Small intestine (tissue), 7 donors: ENCODE results near the gene DPP6. TPM values are rescaled to one million over a fixed set of nuclear protein-coding genes. Genes with fewer than 3 reads are reported as not detected.

Experiments
- DNase-seq, 2 donors: peaks; one replicate each; pipeline versions ENCODE4 v3.0.0 to v3.0.0-alpha.2; 2013
- FAIRE-seq: peaks from 2 replicates; lab custom pipeline; 2012; peaks lifted over from hg19 to GRCh38; lab: Jason Lieb, UNC
- H3K27ac ChIP-seq, 3 donors: one replicate each; pipeline ENCODE4 v1.5.1; 2013; ENCODE audit warnings: low read length in 2 of 3, mild to moderate bottlenecking in 2 of 3, control low read depth in 1 of 3, inconsistent platforms in 1 of 3, low read depth in 1 of 3, moderate library complexity in 1 of 3
- H3K27me3 ChIP-seq, 3 donors: one replicate each; pipeline ENCODE4 v1.6.1; 2013; ENCODE audit warnings: low read length in 3 of 3, inconsistent platforms in 1 of 3; ENCODE audit not compliant: control insufficient read depth in 3 of 3, insufficient read depth in 3 of 3
- H3K36me3 ChIP-seq, 3 donors: one replicate each; pipeline ENCODE4 v1.6.1; 2013; ENCODE audit warnings: low read length in 3 of 3, inconsistent platforms in 1 of 3, low read depth in 1 of 3, mild to moderate bottlenecking in 1 of 3, moderate library complexity in 1 of 3; ENCODE audit not compliant: control insufficient read depth in 3 of 3, insufficient read depth in 2 of 3
- H3K4me1 ChIP-seq, 3 donors: one replicate each; pipeline ENCODE4 v1.6.1; 2013; ENCODE audit warnings: low read length in 2 of 3, inconsistent platforms in 1 of 3, low read depth in 1 of 3, mild to moderate bottlenecking in 1 of 3, moderate library complexity in 1 of 3; ENCODE audit not compliant: control insufficient read depth in 3 of 3, insufficient read depth in 2 of 3
- H3K4me3 ChIP-seq, 3 donors: one replicate each; pipeline ENCODE4 v1.5.1; 2013; ENCODE audit warnings: low read length in 3 of 3, control low read depth in 1 of 3, inconsistent platforms in 1 of 3, low read depth in 1 of 3, mild to moderate bottlenecking in 1 of 3, moderate library complexity in 1 of 3
- H3K9me3 ChIP-seq, 2 donors: one replicate each; pipeline ENCODE4 v1.6.1; 2013; ENCODE audit warnings: low read depth in 1 of 2, low read length in 1 of 2; ENCODE audit not compliant: control insufficient read depth in 2 of 2, insufficient read depth in 1 of 2
- WGBS, 3 donors: extraction: QIAGEN DNeasy Blood & Tissue Kit; methylation state at CpG; one replicate each; pipeline ENCODE4 v1.1.7; 2013; 5-methylcytosine and 5-hydroxymethylcytosine counted together
- polyA plus RNA-seq, 4 donors: library from polyadenylated mRNA; stranded (reverse) in 3 of 4; unstranded in 1 of 4; fragments of 200-250 nt in 3 of 4; fragments of 120-200 nt in 1 of 4; gene quantifications; one replicate each; pipeline versions ENCODE4 v1.2.1 to v1.2.3, GENCODE V29; 2013
- donor health status: healthy with polysubstance abuse.
- donor health status: control.
- donor health status: control.
- donor health status: Bipolar disorder and iron deficiency.
- donor health status: healthy.

DPP6 gene
- polyA plus RNA-seq, 4 donors = 0.80 to 1.8 TPM; not detected in 2

GRCh38 chr7:154497751-154498150 is 445.6 kb downstream of the DPP6 start:
- H3K9me3 ChIP-seq = no peaks in the 10 kb centered on the region
- FAIRE-seq = no peak
- H3K4me1 ChIP-seq = no peaks in the 10 kb centered on the region
- DNase-seq = no peak
- 55 to 71% (median 63%) methylated on average over 4 of the region's 4 CpGs for WGBS, 3 donors
- H3K27me3 ChIP-seq = no peaks in the 10 kb centered on the region
- H3K27ac ChIP-seq = no peak overlapping the region
- H3K36me3 ChIP-seq = no peaks in the 10 kb centered on the region
- H3K4me3 ChIP-seq = no peak overlapping the region

- Histone ChIP-seq H3K36me3 (no peaks in the 10 kb centered on the region), H3K4me1 (no peaks in the 10 kb centered on the region), H3K27me3 (no peaks in the 10 kb centered on the region), H3K27ac (no peak overlapping the region), H3K4me3 (no peak overlapping the region), H3K9me3 (no peaks in the 10 kb centered on the region)
- 55 to 57% (median 56%) methylated on average over 5 of the region's 5 CpGs for WGBS, 3 donors
- peak; percentile 21 to 23 for DNase-seq
- no peak for FAIRE-seq
These were observed 451.9 kb downstream of the DPP6 start for GRCh38 chr7:154503962-154504550.

GRCh38 chr7:154504918-154505317 is 452.7 kb downstream of the DPP6 start:
- FAIRE-seq (no peak), DNase-seq (no peak)
- Histone ChIP-seq H3K36me3 (no peaks in the 10 kb centered on the region), H3K27ac (no peak overlapping the region), H3K4me3 (no peak overlapping the region), H3K9me3 (no peaks in the 10 kb centered on the region), H3K27me3 (no peaks in the 10 kb centered on the region), H3K4me1 (no peaks in the 10 kb centered on the region)

GRCh38 chr7:154505362-154505761 is 453.2 kb downstream of the DPP6 start:
- H3K36me3 ChIP-seq = no peaks in the 10 kb centered on the region
- 67 to 78% (median 74%) methylated on average over 4 of the region's 4 CpGs for WGBS, 3 donors
- DNase-seq = no peak
- H3K4me1 ChIP-seq = no peaks in the 10 kb centered on the region
- no peak overlapping the region for H3K27ac ChIP-seq
- H3K4me3 ChIP-seq = no peak overlapping the region
- FAIRE-seq = no peak
- H3K27me3 ChIP-seq = no peaks in the 10 kb centered on the region
- H3K9me3 ChIP-seq = no peaks in the 10 kb centered on the region

- no peak overlapping the region for H3K27ac ChIP-seq
- H3K27me3 ChIP-seq = no peaks in the 10 kb centered on the region
- WGBS, 3 donors = 76 to 85% (median 83%) methylated on average over 3 of the region's 3 CpGs
- H3K4me1 ChIP-seq = no peaks in the 10 kb centered on the region
- H3K4me3 ChIP-seq = no peak overlapping the region
- DNase-seq (no peak), FAIRE-seq (no peak)
- H3K36me3 ChIP-seq = no peaks in the 10 kb centered on the region
- H3K9me3 ChIP-seq = no peaks in the 10 kb centered on the region
These were observed 457.0 kb downstream of the DPP6 start for GRCh38 chr7:154509192-154509591.

GRCh38 chr7:154512121-154512833 is 460.1 kb downstream of the DPP6 start:
- no peaks in the 10 kb centered on the region for H3K27me3 ChIP-seq
- no peaks in the 10 kb centered on the region for H3K36me3 ChIP-seq
- H3K27ac ChIP-seq = no peak overlapping the region
- FAIRE-seq = no peak
- DNase-seq = no peak
- H3K4me1 ChIP-seq = no peaks in the 10 kb centered on the region
- H3K9me3 ChIP-seq = no peaks in the 10 kb centered on the region
- 79 to 80% (median 79%) methylated on average over 7 of the region's 7 CpGs for WGBS, 3 donors
- H3K4me3 ChIP-seq = no peak overlapping the region

- DNase-seq = no peak
- FAIRE-seq = no peak
- Histone ChIP-seq H3K4me1 (no peaks in the 10 kb centered on the region), H3K36me3 (no peaks in the 10 kb centered on the region), H3K27me3 (no peaks in the 10 kb centered on the region), H3K4me3 (no peak overlapping the region), H3K9me3 (peaks cover 0 to 2% of the 10 kb centered on the region in 2 donors), H3K27ac (no peak overlapping the region)
- 64 to 79% (median 77%) methylated on average over 10 of the region's 10 CpGs for WGBS, 3 donors
These were observed 465.6 kb downstream of the DPP6 start for GRCh38 chr7:154517768-154518167.

- Histone ChIP-seq H3K9me3 (peaks cover 0 to 2% of the 10 kb centered on the region in 2 donors), H3K4me3 (no peak overlapping the region), H3K27me3 (no peaks in the 10 kb centered on the region), H3K27ac (no peak overlapping the region), H3K4me1 (no peaks in the 10 kb centered on the region), H3K36me3 (no peaks in the 10 kb centered on the region)
- 72 to 77% (median 76%) methylated on average over 4 of the region's 4 CpGs for WGBS, 3 donors
- DNase-seq (no peak), FAIRE-seq (no peak)
These were observed 467.0 kb downstream of the DPP6 start for GRCh38 chr7:154519229-154519628.
